MM.1S (cell line): ENCODE results near the gene ATP1A4.

Experiments
- EZH2 ChIP-seq: fragments of 300-600 bp; sonication (generic); optimal IDR thresholded peaks from 2 replicates; pipeline ENCODE3; 2017; ENCODE audit warnings: low read depth, mild to moderate bottlenecking, antibody characterized with exemption, low read length, mixed read lengths
- EZH2phosphoT487 ChIP-seq: fragments of 300-600 bp; sonication (generic); IDR thresholded peaks from 2 replicates; pipeline ENCODE4 v1.6.1; 2018; ENCODE audit warnings: antibody characterized with exemption, low read length
- TF ChIP-seq, protein P1 (sequence below): fragments of 300-600 bp; sonication (generic); IDR thresholded peaks from 2 replicates; pipeline ENCODE4 v1.5.1; 2016; ENCODE audit warnings: antibody characterized with exemption, low read length, mixed read lengths

DNA sequence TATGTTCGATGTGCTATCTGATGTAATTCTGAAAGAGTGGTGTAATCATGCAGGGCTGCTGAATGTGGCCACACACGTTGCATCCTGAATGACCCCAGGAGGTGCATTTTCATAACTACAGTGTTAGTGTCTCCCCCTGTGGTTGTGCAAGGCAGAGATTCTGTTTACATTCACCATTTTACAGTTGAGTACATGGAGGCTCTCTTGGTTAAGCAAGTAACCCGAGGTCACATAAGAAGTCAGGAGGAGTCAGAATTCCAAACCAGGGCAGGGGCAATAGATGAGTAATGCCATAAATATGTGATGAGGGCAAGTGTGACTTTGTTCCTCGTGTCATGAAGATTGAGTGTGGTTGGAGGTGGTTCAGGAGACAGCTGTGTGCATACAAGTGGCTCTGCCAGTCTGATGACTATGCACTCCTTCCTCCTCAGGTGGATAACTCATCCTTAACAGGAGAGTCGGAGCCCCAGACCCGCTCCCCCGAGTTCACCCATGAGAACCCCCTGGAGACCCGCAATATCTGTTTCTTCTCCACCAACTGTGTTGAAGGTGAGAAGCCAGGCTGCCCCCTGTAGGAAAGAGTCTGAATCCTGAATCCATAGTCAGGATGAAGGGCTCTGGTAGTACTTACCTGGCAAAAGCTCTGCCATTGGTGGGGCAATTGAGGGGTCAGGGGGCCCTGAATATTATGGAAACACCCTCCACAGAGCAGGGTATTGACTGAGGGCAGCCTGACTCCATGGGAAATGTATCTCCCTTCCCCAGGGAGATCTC, 26.5 kb upstream of the ATP1A4 start:
- TF ChIP-seq, protein P1, sequence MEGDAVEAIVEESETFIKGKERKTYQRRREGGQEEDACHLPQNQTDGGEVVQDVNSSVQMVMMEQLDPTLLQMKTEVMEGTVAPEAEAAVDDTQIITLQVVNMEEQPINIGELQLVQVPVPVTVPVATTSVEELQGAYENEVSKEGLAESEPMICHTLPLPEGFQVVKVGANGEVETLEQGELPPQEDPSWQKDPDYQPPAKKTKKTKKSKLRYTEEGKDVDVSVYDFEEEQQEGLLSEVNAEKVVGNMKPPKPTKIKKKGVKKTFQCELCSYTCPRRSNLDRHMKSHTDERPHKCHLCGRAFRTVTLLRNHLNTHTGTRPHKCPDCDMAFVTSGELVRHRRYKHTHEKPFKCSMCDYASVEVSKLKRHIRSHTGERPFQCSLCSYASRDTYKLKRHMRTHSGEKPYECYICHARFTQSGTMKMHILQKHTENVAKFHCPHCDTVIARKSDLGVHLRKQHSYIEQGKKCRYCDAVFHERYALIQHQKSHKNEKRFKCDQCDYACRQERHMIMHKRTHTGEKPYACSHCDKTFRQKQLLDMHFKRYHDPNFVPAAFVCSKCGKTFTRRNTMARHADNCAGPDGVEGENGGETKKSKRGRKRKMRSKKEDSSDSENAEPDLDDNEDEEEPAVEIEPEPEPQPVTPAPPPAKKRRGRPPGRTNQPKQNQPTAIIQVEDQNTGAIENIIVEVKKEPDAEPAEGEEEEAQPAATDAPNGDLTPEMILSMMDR, result 0 out of 2 replicates have a peak, but pooled peaks have one; percentile 2
- TF ChIP-seq EZH2phosphoT487 (no peak), EZH2 (no peak)
